Smooth muscle cell (in vitro differentiated cells): ENCODE measurements around the gene CABLES2. TPM values are rescaled to one million over a fixed set of nuclear protein-coding genes. Genes with fewer than 3 reads are reported as not detected.
A peak's percentile ranks its signal among the peaks of the same experiment; 100 is the strongest.

ENCODE experiments used
- DNase-seq: peaks from one replicate; lab custom pipeline; 2025; ENCODE audit not compliant: unreplicated experiment; lab: John Stamatoyannopoulos, UW
- H2AFZ ChIP-seq: fragments of 200-600 bp; sonication (generic); 2 replicates; pipeline ENCODE4 v1.6.0; 2016; ENCODE audit warnings: antibody characterized with exemption, low read depth, mild to moderate bottlenecking
- H3F3A ChIP-seq: fragments of 200-600 bp; sonication (generic); 2 replicates; pipeline ENCODE4 v1.6.0; 2017; ENCODE audit warnings: antibody characterized with exemption, low read depth
- H3K27ac ChIP-seq: fragments of 200-600 bp; sonication (generic); 2 replicates; pipeline ENCODE4 v1.5.1; 2016; ENCODE audit warnings: low read depth, mild to moderate bottlenecking
- H3K27me3 ChIP-seq: fragments of 200-600 bp; sonication (generic); 2 replicates; pipeline ENCODE4 v1.6.1; 2016; ENCODE audit warnings: low read depth, mild to moderate bottlenecking
- H3K36me3 ChIP-seq: fragments of 200-600 bp; sonication (generic); 2 replicates; pipeline ENCODE4 v1.5.1; 2016; ENCODE audit warnings: low read depth
- H3K4me1 ChIP-seq: fragments of 200-600 bp; sonication (generic); 2 replicates; pipeline ENCODE4 v1.5.1; 2016; ENCODE audit warnings: low read depth
- H3K4me2 ChIP-seq: fragments of 200-600 bp; sonication (generic); 2 replicates; pipeline ENCODE4 v1.6.0; 2016; ENCODE audit warnings: mild to moderate bottlenecking
- H3K4me3 ChIP-seq: fragments of 200-600 bp; sonication (generic); 2 replicates; pipeline ENCODE4 v1.5.1; 2016; ENCODE audit warnings: mild to moderate bottlenecking
- H3K79me2 ChIP-seq: fragments of 200-600 bp; sonication (generic); 2 replicates; pipeline ENCODE4 v1.6.0; 2016; ENCODE audit warnings: low read depth, mild to moderate bottlenecking
- H3K9ac ChIP-seq: fragments of 200-600 bp; sonication (generic); 2 replicates; pipeline ENCODE4 v1.6.0; 2016; ENCODE audit warnings: low read depth
- H3K9me3 ChIP-seq: fragments of 200-600 bp; sonication (generic); replicated peaks from 2 replicates; pipeline ENCODE4 v1.5.1; 2016; ENCODE audit warnings: low read depth
- H4K20me1 ChIP-seq: fragments of 200-600 bp; sonication (generic); 2 replicates; pipeline ENCODE4 v1.6.0; 2016; ENCODE audit warnings: low read depth
- WGBS: methylation state at CpG from one replicate; pipeline ENCODE4 v1.1.7; 2016; ENCODE audit warnings: low lambda C conversion rate; 5-methylcytosine and 5-hydroxymethylcytosine counted together
- polyA plus RNA-seq: library from polyadenylated mRNA; unstranded; fragments of >200 nt; fragmentation: Nextera tagmentation; extraction: Ambion mirVana; gene quantifications from 2 replicates; pipeline ENCODE4 v1.2.1, GENCODE V29; 2016
- total RNA-seq: library from RNA; depleted of rRNA; stranded (reverse); fragments of >200 nt; gene quantifications from 2 replicates; pipeline ENCODE4 v1.2.3, GENCODE V29; 2014
- TF ChIP-seq, protein P1 (sequence below): fragments of 200-600 bp; sonication (generic); IDR thresholded peaks from 2 replicates; pipeline ENCODE4 v1.5.1; 2017; ENCODE audit warnings: borderline replicate concordance, mild to moderate bottlenecking, antibody characterized with exemption; ENCODE audit not compliant: insufficient read depth, poor library complexity, severe bottlenecking

CABLES2 gene
- total and polyA plus RNA-seq, 2 experiments from 2014 or later, result 7.4 to 7.6 TPM

DNA sequence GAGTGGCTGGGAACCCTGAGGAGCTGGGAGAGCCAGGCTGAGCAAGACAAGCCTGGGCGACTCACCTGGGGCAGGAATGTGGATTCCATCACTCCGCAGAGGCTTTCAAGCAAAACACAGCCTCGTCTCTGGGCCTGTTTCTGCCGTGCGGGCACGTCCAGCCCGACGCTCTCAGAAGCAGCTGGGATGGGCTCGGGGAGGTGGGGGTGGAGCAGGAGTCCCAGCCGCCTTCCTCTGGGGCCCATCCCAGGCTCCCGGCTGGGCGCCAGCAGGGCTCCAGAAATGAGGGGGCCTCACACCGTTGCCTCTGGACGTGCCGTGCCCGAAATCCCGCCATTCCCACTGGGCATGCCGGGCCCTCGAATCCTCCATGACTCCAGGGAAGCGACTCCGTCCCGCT lies 28.9 kb downstream of the CABLES2 start:
- H3F3A ChIP-seq, result peaks cover 5% of the 10 kb centered on the region
- H3K4me3 ChIP-seq, result no peak overlapping the region
- no peaks in the 10 kb centered on the region for H3K9me3 ChIP-seq
- H3K9ac ChIP-seq, result no peak overlapping the region
- H3K79me2 ChIP-seq, result no peaks in the 10 kb centered on the region
- H3K36me3 ChIP-seq, result no peaks in the 10 kb centered on the region
- H3K27me3 ChIP-seq, result no peaks in the 10 kb centered on the region
- no peak overlapping the region for H2AFZ ChIP-seq
- TF ChIP-seq, protein P1, sequence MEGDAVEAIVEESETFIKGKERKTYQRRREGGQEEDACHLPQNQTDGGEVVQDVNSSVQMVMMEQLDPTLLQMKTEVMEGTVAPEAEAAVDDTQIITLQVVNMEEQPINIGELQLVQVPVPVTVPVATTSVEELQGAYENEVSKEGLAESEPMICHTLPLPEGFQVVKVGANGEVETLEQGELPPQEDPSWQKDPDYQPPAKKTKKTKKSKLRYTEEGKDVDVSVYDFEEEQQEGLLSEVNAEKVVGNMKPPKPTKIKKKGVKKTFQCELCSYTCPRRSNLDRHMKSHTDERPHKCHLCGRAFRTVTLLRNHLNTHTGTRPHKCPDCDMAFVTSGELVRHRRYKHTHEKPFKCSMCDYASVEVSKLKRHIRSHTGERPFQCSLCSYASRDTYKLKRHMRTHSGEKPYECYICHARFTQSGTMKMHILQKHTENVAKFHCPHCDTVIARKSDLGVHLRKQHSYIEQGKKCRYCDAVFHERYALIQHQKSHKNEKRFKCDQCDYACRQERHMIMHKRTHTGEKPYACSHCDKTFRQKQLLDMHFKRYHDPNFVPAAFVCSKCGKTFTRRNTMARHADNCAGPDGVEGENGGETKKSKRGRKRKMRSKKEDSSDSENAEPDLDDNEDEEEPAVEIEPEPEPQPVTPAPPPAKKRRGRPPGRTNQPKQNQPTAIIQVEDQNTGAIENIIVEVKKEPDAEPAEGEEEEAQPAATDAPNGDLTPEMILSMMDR, result no peak
- 59% methylated on average over 17 of the region's 22 CpGs for WGBS
- peaks cover 10% of the 10 kb centered on the region for H4K20me1 ChIP-seq
- DNase-seq, result no peak
- peaks cover 22% of the 10 kb centered on the region for H3K4me1 ChIP-seq
- peak overlapping the region; percentile 75 for H3K27ac ChIP-seq
- H3K4me2 ChIP-seq, result no peak overlapping the region

DNA sequence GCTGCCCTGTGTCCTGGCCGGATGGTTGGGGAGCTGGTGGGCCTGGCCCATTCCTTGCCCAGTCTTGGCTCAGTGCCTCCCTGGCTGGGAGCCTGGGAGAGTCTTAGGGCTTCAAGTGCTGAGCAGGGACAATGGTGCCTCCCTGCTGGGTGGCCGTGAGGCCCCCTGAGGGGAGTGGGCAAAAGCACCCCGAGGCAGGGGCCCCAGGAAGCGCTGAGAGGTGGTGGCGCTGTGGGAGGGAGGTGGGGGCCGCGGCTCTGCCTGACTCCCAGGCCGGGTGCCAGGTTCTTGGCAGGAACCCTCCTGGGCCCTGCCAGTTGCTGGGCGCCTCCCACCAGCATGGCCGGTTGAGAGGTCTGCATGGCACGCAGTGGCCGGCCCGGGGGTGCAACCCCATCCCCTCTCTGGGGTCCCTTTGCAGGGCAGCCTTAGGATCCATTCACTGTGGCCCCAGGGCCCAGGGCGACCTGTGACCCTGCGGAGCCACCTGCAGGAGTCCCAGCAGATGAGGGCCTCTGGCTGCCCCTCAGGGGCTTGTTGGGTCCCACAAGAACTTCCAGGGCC lies 29.4 kb downstream of the CABLES2 start:
- Histone ChIP-seq H3K4me1 (peaks cover 22% of the 10 kb centered on the region), H3K9ac (peak overlapping the region; percentile 28)
- WGBS, result 86% methylated on average over 13 of the region's 15 CpGs

DNA sequence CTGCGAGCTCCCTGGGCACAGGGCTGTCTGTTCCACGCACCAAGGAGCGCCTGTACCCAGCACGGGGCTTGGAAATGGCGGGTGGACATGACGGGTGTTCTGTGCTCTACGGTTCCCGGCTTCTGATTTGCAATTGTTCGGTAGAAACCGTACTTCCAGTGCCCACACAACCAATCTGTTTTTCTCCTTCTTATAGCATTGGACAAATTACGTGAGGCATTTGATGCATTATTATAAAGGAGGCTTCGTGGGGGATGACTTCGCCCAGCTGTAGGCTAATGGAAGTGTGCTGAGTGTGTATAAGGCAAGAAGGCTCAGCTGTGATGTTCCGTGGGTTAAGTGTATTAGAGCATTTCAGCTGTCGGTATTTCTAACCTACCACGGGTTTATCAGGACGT lies 30.0 kb downstream of the CABLES2 start:
- Histone ChIP-seq H3K4me1 (peaks cover 22% of the 10 kb centered on the region), H3K4me3 (no peak overlapping the region), H3K79me2 (no peaks in the 10 kb centered on the region), H3K4me2 (peak overlapping the region; percentile 42), H3K9me3 (no peaks in the 10 kb centered on the region), H3K27me3 (no peaks in the 10 kb centered on the region), H2AFZ (no peak overlapping the region), H3K9ac (no peak overlapping the region), H3K27ac (peak overlapping the region; percentile 75), H4K20me1 (no peaks in the 10 kb centered on the region), H3K36me3 (no peaks in the 10 kb centered on the region), H3F3A (peaks cover 5% of the 10 kb centered on the region)
- TF ChIP-seq, protein P1, result no peak
- 94% methylated on average over 17 of the region's 17 CpGs for WGBS
- no peak for DNase-seq

More for the DNA sequence above, 29.4 kb downstream of the CABLES2 start:
- Histone ChIP-seq H2AFZ (no peak overlapping the region), H3K27me3 (no peaks in the 10 kb centered on the region), H3K79me2 (no peaks in the 10 kb centered on the region), H3K27ac (peak overlapping the region; percentile 75), H3K4me3 (no peak overlapping the region), H3K36me3 (no peaks in the 10 kb centered on the region), H3F3A (peaks cover 5% of the 10 kb centered on the region), H4K20me1 (peaks cover 6% of the 10 kb centered on the region), H3K4me2 (no peak overlapping the region), H3K9me3 (no peaks in the 10 kb centered on the region)
- TF ChIP-seq, protein P1, result no peak
- no peak for DNase-seq
